ENCODE measurements around the gene CSH2. TPM values are rescaled to one million over a fixed set of nuclear protein-coding genes. Genes with fewer than 3 reads are reported as not detected.

The CSH2 gene
- total and polyA plus RNA-seq, 2 donors (not counting 1 experiment from before 2014, with no cell fraction given): not detected

GRCh38 chr17:63855185-63855584 lies 18.3 kb downstream of the CSH2 start:
- H3K4me3 ChIP-seq (ENCODE audit: control extremely low read depth in 1 of 5, extremely low read depth in 1 of 5, insufficient read depth in 1 of 5, low read depth in 2 of 5, low read length in 4 of 5): no peak overlapping the region
- no peaks in the 10 kb centered on the region for H3K79me2 ChIP-seq (ENCODE audit: control insufficient read depth, insufficient read depth, low read length)
- H4K20me1 ChIP-seq (ENCODE audit: control insufficient read depth, insufficient read depth, low read length, poor library complexity, severe bottlenecking): no peaks in the 10 kb centered on the region
- H3K4me2 ChIP-seq (replicated peaks; ENCODE audit: low read depth, low read length, poor library complexity, severe bottlenecking): no peak overlapping the region
- DNase-seq: no peak
- no peak for ATAC-seq (ENCODE audit: low read depth)
- no peak overlapping the region for H3K4me3 Mint-ChIP-seq
- no peaks in the 10 kb centered on the region for H3K9me3 Mint-ChIP-seq (ENCODE audit: insufficient read depth)
- no peaks in the 10 kb centered on the region for H3K4me1 Mint-ChIP-seq
- peaks cover 8% of the 10 kb centered on the region for H3K27me3 Mint-ChIP-seq
- intact Hi-C loops (cut with micrococcal nuclease): no loop called here
- TF ChIP-seq CTCF (IDR thresholded peaks at IDR 0.05) (no peak), EZH2 (IDR thresholded peaks at IDR 0.05; ENCODE audit: borderline replicate concordance, insufficient read depth, low read depth, low read length, poor library complexity, severe bottlenecking) (no peak)
- H3K9me3 ChIP-seq (ENCODE audit: control extremely low read depth in 1 of 3, control insufficient read depth in 2 of 3, insufficient read depth in 1 of 3, low read length in 2 of 3): no peaks in the 10 kb centered on the region
- POLR2A ChIA-PET: no interaction called here
- no peak overlapping the region for H2AFZ ChIP-seq (ENCODE audit: insufficient read depth, low read depth, low read length, poor library complexity, severe bottlenecking)
- no peak overlapping the region for H3K27ac Mint-ChIP-seq
- no peaks in the 10 kb centered on the region for H3K4me1 ChIP-seq (ENCODE audit: control insufficient read depth in 2 of 2, insufficient read depth in 2 of 2, low read length in 2 of 2)
- no peak overlapping the region for H3K27ac ChIP-seq (ENCODE audit: low read length in 2 of 2)
- H3K36me3 ChIP-seq (replicated peaks in 1 of 2; ENCODE audit: control extremely low read depth in 1 of 2, control insufficient read depth in 1 of 2, extremely low read depth in 1 of 2, insufficient read depth in 2 of 2, low read length in 1 of 2): no peaks in the 10 kb centered on the region
- CTCF ChIA-PET: interaction anchor here (1.1 kb wide), 1 partner anchor 33 kb away, joined by 4 read pairs; no protein-coding TSS in a partner anchor
- no peak overlapping the region for H3K9ac ChIP-seq (ENCODE audit: low read length)
- peaks cover 0 to 5% (median 2%) of the 10 kb centered on the region in 4 experiments for H3K27me3 ChIP-seq (replicated peaks in 1 of 4; ENCODE audit: control extremely low read depth in 1 of 4, control insufficient read depth in 3 of 4, insufficient read depth in 4 of 4, low read length in 3 of 4)
- 92% methylated on average over 7 of the region's 8 CpGs for WGBS (ENCODE audit: insufficient coverage)

GRCh38 chr17:63854709-63855108 lies 18.8 kb downstream of the CSH2 start:
- ATAC-seq (ENCODE audit: low read depth) (no peak), DNase-seq (no peak)
- H4K20me1 ChIP-seq (ENCODE audit: control insufficient read depth, insufficient read depth, low read length, poor library complexity, severe bottlenecking): no peaks in the 10 kb centered on the region
- H3K9ac ChIP-seq (ENCODE audit: low read length): no peak overlapping the region
- no peak overlapping the region for H3K4me2 ChIP-seq (replicated peaks; ENCODE audit: low read depth, low read length, poor library complexity, severe bottlenecking)
- H2AFZ ChIP-seq (ENCODE audit: insufficient read depth, low read depth, low read length, poor library complexity, severe bottlenecking): no peak overlapping the region
- intact Hi-C loops (cut with micrococcal nuclease): no loop called here
- Mint-ChIP-seq H3K27me3 (peaks cover 4% of the 10 kb centered on the region), H3K27ac (no peak overlapping the region), H3K4me3 (no peak overlapping the region), H3K9me3 (ENCODE audit: insufficient read depth) (no peaks in the 10 kb centered on the region), H3K4me1 (peaks cover 2% of the 10 kb centered on the region)
- no peaks in the 10 kb centered on the region for H3K36me3 ChIP-seq (replicated peaks in 1 of 2; ENCODE audit: control extremely low read depth in 1 of 2, control insufficient read depth in 1 of 2, extremely low read depth in 1 of 2, insufficient read depth in 2 of 2, low read length in 1 of 2)
- ChIA-PET CTCF (interaction anchor here (1.1 kb wide), 1 partner anchor 33 kb away, joined by 4 read pairs; no protein-coding TSS in a partner anchor), POLR2A (no interaction called here)
- H3K27ac ChIP-seq (ENCODE audit: low read length in 2 of 2): no peak overlapping the region
- no peak for TF ChIP-seq CTCF (IDR thresholded peaks at IDR 0.05)
- TF ChIP-seq EZH2 (IDR thresholded peaks at IDR 0.05; ENCODE audit: borderline replicate concordance, insufficient read depth, low read depth, low read length, poor library complexity, severe bottlenecking): no peak
- peaks cover 0 to 4% (median 1%) of the 10 kb centered on the region in 4 experiments for H3K27me3 ChIP-seq (replicated peaks in 1 of 4; ENCODE audit: control extremely low read depth in 1 of 4, control insufficient read depth in 3 of 4, insufficient read depth in 4 of 4, low read length in 3 of 4)
- no peaks in the 10 kb centered on the region for H3K79me2 ChIP-seq (ENCODE audit: control insufficient read depth, insufficient read depth, low read length)
- H3K9me3 ChIP-seq (ENCODE audit: control extremely low read depth in 1 of 3, control insufficient read depth in 2 of 3, insufficient read depth in 1 of 3, low read length in 2 of 3): peaks cover 0 to under 1% (median 0%) of the 10 kb centered on the region in 3 donors
- WGBS (ENCODE audit: insufficient coverage): 94% methylated on average over 5 of the region's 5 CpGs
- H3K4me3 ChIP-seq (ENCODE audit: control extremely low read depth in 1 of 5, extremely low read depth in 1 of 5, insufficient read depth in 1 of 5, low read depth in 2 of 5, low read length in 4 of 5): no peak overlapping the region
- H3K4me1 ChIP-seq (ENCODE audit: control insufficient read depth in 2 of 2, insufficient read depth in 2 of 2, low read length in 2 of 2): no peaks in the 10 kb centered on the region
